Thoracic aorta (tissue), 2 donors: ENCODE data around the gene CRADD. TPM values are rescaled to one million over a fixed set of nuclear protein-coding genes. Genes with fewer than 3 reads are reported as not detected.

Experiments
- ATAC-seq: fragments of 150-250 bp; one replicate; pipeline ENCODE4 v1.8.0; 2017; ENCODE audit warnings: low read depth; ENCODE audit not compliant: insufficient number of reproducible peaks, low FRiP score
- DNase-seq: peaks from one replicate; pipeline ENCODE4 v3.0.0-alpha.2; 2020; ENCODE audit warnings: low spot score
- H3K27ac ChIP-seq, 2 donors: fragments of 200-600 bp; sonication (generic); 1 replicate in 1 of 2; 2 replicates in 1 of 2; pipeline ENCODE4 v1.5.1; 2016; ENCODE audit warnings: mild to moderate bottlenecking in 2 of 2, moderate library complexity in 2 of 2
- H3K27me3 ChIP-seq: fragments of 200-600 bp; sonication (generic); replicated peaks from 2 replicates; pipeline ENCODE4 v1.6.0; 2016; ENCODE audit warnings: mild to moderate bottlenecking; ENCODE audit not compliant: insufficient read depth
- H3K36me3 ChIP-seq: fragments of 200-600 bp; sonication (generic); one replicate; pipeline ENCODE4 v1.5.1; 2016
- H3K4me1 ChIP-seq, 2 donors: fragments of 200-600 bp; sonication (generic); 1 replicate in 1 of 2; 2 replicates in 1 of 2; pipeline versions ENCODE4 v1.5.1 to v1.6.0; 2016; ENCODE audit warnings: low read depth in 2 of 2, mild to moderate bottlenecking in 1 of 2; ENCODE audit not compliant: control insufficient read depth in 1 of 2
- H3K4me3 ChIP-seq: fragments of 200-600 bp; sonication (generic); 2 replicates; pipeline ENCODE4 v1.5.1; 2016; ENCODE audit warnings: mild to moderate bottlenecking
- H3K9me3 ChIP-seq: fragments of 200-600 bp; sonication (generic); 2 replicates; pipeline ENCODE4 v1.5.1; 2016
- total RNA-seq, 2 donors: library from RNA; depleted of rRNA; stranded (reverse); fragments of >200 nt; gene quantifications; one replicate each; pipeline versions ENCODE4 v1.1.0 to v1.2.3, GENCODE V29; 2016
- TF ChIP-seq, protein P1 (sequence below): fragments of 200-600 bp; sonication (generic); IDR thresholded peaks from one replicate; pipeline ENCODE4 v1.5.1; 2019; ENCODE audit warnings: antibody characterized with exemption

Gene CRADD
- total RNA-seq, 2 donors from 2014 or later, result 33.0 to 57.9 TPM

DNA sequence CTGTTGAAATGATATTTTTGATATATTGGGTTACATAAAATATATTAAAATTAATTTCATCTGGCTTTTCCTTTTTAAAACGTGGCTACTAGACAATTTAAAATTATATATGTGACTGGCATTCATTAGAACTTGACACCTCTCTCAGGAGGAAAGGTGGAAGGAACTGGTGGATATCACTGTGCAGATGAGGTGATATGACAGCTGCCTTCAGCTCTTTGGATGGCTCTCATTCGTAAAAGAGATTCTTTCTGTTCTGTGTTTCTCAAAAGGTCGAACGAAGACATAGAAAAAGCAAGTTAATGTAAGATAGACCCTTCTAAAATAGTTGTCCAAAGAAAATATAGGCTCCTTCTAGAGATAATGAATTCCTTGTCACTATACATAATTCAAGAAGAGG lies 36.6 kb downstream of the CRADD start:
- H3K4me3 ChIP-seq, result no peak overlapping the region
- TF ChIP-seq, protein P1, sequence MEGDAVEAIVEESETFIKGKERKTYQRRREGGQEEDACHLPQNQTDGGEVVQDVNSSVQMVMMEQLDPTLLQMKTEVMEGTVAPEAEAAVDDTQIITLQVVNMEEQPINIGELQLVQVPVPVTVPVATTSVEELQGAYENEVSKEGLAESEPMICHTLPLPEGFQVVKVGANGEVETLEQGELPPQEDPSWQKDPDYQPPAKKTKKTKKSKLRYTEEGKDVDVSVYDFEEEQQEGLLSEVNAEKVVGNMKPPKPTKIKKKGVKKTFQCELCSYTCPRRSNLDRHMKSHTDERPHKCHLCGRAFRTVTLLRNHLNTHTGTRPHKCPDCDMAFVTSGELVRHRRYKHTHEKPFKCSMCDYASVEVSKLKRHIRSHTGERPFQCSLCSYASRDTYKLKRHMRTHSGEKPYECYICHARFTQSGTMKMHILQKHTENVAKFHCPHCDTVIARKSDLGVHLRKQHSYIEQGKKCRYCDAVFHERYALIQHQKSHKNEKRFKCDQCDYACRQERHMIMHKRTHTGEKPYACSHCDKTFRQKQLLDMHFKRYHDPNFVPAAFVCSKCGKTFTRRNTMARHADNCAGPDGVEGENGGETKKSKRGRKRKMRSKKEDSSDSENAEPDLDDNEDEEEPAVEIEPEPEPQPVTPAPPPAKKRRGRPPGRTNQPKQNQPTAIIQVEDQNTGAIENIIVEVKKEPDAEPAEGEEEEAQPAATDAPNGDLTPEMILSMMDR, result no peak
- H3K27ac ChIP-seq, result peak overlapping the region; percentile 7 to 25
- no peak for DNase-seq
- peaks cover 11% of the 10 kb centered on the region for H3K9me3 ChIP-seq
- H3K36me3 ChIP-seq, result no peaks in the 10 kb centered on the region
- H3K4me1 ChIP-seq, result peaks cover 23 to 35% of the 10 kb centered on the region in 2 donors
- no peak for ATAC-seq
- no peaks in the 10 kb centered on the region for H3K27me3 ChIP-seq

DNA sequence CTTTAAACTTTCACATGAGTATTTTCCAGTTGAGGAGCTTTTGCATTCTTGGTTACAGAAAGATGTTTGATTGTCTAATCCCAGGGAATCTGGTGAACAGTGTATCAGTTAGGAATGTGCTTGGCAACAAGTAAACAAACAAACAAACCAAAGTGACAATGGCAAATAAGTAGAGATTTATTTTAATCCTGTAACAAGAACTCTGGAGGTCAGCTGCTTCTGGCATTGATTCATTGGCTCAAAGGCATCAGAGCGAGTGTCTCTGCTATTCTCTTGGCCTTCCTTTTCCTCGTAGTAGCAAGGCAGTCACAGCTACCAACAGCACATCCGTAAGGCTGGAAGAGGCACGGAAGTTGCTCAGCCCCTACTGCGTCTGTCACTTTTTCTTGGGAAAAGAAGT lies 37.2 kb downstream of the CRADD start:
- no peaks in the 10 kb centered on the region for H3K27me3 ChIP-seq
- TF ChIP-seq, protein P1, result no peak
- peaks cover 8% of the 10 kb centered on the region for H3K9me3 ChIP-seq
- H3K27ac ChIP-seq, result peak overlapping the region; percentile 1 to 25
- peaks cover 23 to 35% of the 10 kb centered on the region in 2 donors for H3K4me1 ChIP-seq
- no peaks in the 10 kb centered on the region for H3K36me3 ChIP-seq
- H3K4me3 ChIP-seq, result no peak overlapping the region
- DNase-seq (no peak), ATAC-seq (no peak)

DNA sequence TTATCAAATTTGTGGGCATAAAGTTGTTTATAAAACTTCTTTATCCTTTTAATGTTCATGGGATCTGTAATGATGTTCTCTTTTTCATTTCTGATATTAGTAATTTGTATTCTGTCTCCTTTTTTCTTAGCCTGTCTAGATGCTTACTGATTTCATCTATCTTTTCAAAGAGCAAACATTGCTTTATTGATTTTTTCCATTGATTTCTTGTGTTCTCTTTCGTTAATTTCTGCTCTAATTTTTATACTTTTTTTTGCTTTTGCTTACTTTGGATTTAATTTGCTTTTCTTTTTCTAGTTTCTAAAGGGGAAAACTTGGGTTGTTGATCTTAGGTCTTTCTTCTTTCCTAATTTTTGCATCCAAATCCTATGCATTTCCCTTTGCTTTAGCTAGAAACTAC lies 42.5 kb downstream of the CRADD start:
- Histone ChIP-seq H3K36me3 (no peaks in the 10 kb centered on the region), H3K9me3 (no peaks in the 10 kb centered on the region), H3K27me3 (no peaks in the 10 kb centered on the region), H3K4me1 (peaks cover 0 to 6% of the 10 kb centered on the region in 2 donors), H3K4me3 (no peak overlapping the region), H3K27ac (no peak overlapping the region)
- TF ChIP-seq, protein P1, result no peak
- DNase-seq (no peak), ATAC-seq (no peak)

DNA sequence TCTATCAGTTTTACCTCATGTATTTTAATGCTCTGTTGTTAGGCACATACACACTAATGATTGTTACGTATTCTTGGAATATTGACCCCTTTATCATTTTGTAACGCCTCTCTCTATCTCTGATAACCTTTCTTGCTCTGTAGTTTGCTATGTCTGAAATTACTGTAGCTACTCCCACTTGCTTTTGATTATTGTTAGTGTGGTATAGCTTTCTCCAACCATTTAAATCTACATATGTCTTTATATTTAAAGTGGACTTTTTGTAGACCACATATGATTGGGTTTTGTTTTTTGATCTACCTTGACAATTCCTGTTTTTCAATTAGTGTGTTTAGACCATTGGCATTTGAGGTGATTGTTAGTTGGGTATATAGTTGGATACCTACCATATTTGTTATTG lies 43.4 kb downstream of the CRADD start:
- Histone ChIP-seq H3K4me3 (no peak overlapping the region), H3K27ac (no peak overlapping the region), H3K36me3 (no peaks in the 10 kb centered on the region), H3K27me3 (no peaks in the 10 kb centered on the region), H3K9me3 (no peaks in the 10 kb centered on the region), H3K4me1 (no peaks in the 10 kb centered on the region)
- TF ChIP-seq, protein P1, result no peak
- no peak for ATAC-seq
- no peak for DNase-seq

DNA sequence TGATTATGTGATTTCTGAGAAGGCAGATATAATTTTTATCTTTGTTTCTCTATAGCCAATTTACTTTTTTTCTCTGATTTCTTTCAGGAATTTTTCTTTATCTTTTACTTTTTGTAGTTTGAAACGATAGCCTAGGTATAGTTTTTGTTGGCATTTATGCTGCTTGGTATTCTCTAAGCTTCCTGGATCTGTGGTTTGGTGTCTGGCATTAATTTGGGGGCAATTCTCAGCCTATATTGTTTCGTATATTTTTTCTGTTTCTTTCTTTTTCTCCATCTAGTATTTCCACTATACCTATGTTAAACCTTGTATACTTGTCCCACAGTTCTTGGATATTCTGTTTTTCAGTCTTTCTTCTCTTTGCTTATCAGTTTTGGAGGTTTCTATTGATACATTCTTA lies 45.0 kb downstream of the CRADD start:
- Histone ChIP-seq H3K4me1 (peaks cover 0 to 6% of the 10 kb centered on the region in 2 donors), H3K27ac (no peak overlapping the region), H3K27me3 (no peaks in the 10 kb centered on the region), H3K36me3 (no peaks in the 10 kb centered on the region), H3K4me3 (no peak overlapping the region), H3K9me3 (no peaks in the 10 kb centered on the region)
- DNase-seq (no peak), ATAC-seq (no peak)
- TF ChIP-seq, protein P1, result no peak
